ENCODE results near the gene ETFB. TPM values are rescaled to one million over a fixed set of nuclear protein-coding genes. Genes with fewer than 3 reads are reported as not detected.

The ETFB gene
- total RNA-seq, 2 donors from 2014 or later = 54.3 to 77.3 TPM

GRCh38 chr19:51296336-51297093 is 69.7 kb downstream of the ETFB start:
- Histone ChIP-seq H3K9me3 (ENCODE audit: control insufficient read depth, low read length) (no peaks in the 10 kb centered on the region), H3K4me3 (ENCODE audit: low read length) (no peak overlapping the region), H3K36me3 (ENCODE audit: control insufficient read depth, insufficient read depth, low read length) (no peaks in the 10 kb centered on the region), H3K27ac (ENCODE audit: low read depth, low read length) (no peak overlapping the region), H3K4me1 (ENCODE audit: control insufficient read depth, insufficient read depth, low read length) (peaks cover 19% of the 10 kb centered on the region), H3K27me3 (ENCODE audit: control insufficient read depth, insufficient read depth, low read length, poor library complexity, severe bottlenecking) (no peaks in the 10 kb centered on the region), H3K9ac (ENCODE audit: extremely low read depth, low read length, poor library complexity, severe bottlenecking) (no peak overlapping the region)
- WGBS, 2 experiments (ENCODE audit: insufficient coverage in 1 of 2, insufficient read length in 1 of 2) = 71 to 80% methylated on average over 4 to 9 of the region's 9 CpGs
- no peak overlapping the region for H3K4me3 Mint-ChIP-seq
- peak; percentile 62 for TF ChIP-seq CTCF (conservative IDR thresholded peaks at IDR 0.05)
- H3K27me3 Mint-ChIP-seq (ENCODE audit: insufficient read depth) = no peaks in the 10 kb centered on the region
- H3K4me1 Mint-ChIP-seq = peaks cover 45% of the 10 kb centered on the region
- H3K9me3 Mint-ChIP-seq = peaks cover 3% of the 10 kb centered on the region
- peak; percentile 67 for DNase-seq
- H3K36me3 Mint-ChIP-seq (ENCODE audit: low read depth) = no peaks in the 10 kb centered on the region
- no peak overlapping the region for H3K27ac Mint-ChIP-seq

- Mint-ChIP-seq H3K27me3 (ENCODE audit: insufficient read depth) (no peaks in the 10 kb centered on the region), H3K27ac (peak overlapping the region; percentile 54), H3K4me1 (peaks cover 45% of the 10 kb centered on the region), H3K36me3 (ENCODE audit: low read depth) (no peaks in the 10 kb centered on the region), H3K9me3 (peaks cover 4% of the 10 kb centered on the region), H3K4me3 (peak overlapping the region; percentile 17)
- Histone ChIP-seq H3K36me3 (ENCODE audit: control insufficient read depth, insufficient read depth, low read length) (no peaks in the 10 kb centered on the region), H3K9me3 (ENCODE audit: control insufficient read depth, low read length) (no peaks in the 10 kb centered on the region), H3K4me3 (ENCODE audit: low read length) (no peak overlapping the region), H3K9ac (ENCODE audit: extremely low read depth, low read length, poor library complexity, severe bottlenecking) (no peak overlapping the region), H3K27me3 (ENCODE audit: control insufficient read depth, insufficient read depth, low read length, poor library complexity, severe bottlenecking) (no peaks in the 10 kb centered on the region), H3K4me1 (ENCODE audit: control insufficient read depth, insufficient read depth, low read length) (peaks cover 19% of the 10 kb centered on the region), H3K27ac (ENCODE audit: low read depth, low read length) (no peak overlapping the region)
- no peak for TF ChIP-seq CTCF (conservative IDR thresholded peaks at IDR 0.05)
- 53 to 58% methylated on average over 7 to 15 of the region's 15 CpGs for WGBS, 2 experiments (ENCODE audit: insufficient coverage in 1 of 2, insufficient read length in 1 of 2)
- DNase-seq = peak; percentile 88
Measured at GRCh38 chr19:51295382-51296126, 70.6 kb downstream of the ETFB start.

Other genes with a start within 250 kb of the ETFB start
- gene SIGLEC9, start 241.5 kb downstream of the ETFB start, total RNA-seq = not detected
- gene SIGLEC7, start 224.1 kb downstream of the ETFB start, total RNA-seq = not detected
- not detected for gene CD33, start 141.3 kb downstream of the ETFB start, total RNA-seq
- not detected for gene SIGLECL1, start 115.3 kb downstream of the ETFB start, total RNA-seq
- gene IGLON5, start 54.7 kb downstream of the ETFB start, total RNA-seq = 10 to 100 TPM; 42.7 to 49.4 TPM
- 10 to 100 TPM in 1 of 2 donors, 1 to 10 TPM in 1; 6.4 to 11.5 TPM for gene VSIG10L, start 24.2 kb downstream of the ETFB start, total RNA-seq
- 1 to 10 TPM; 1.3 to 2.5 TPM for gene CLDND2, start 2.6 kb upstream of the ETFB start, total RNA-seq
- gene NKG7, start 6.3 kb upstream of the ETFB start, total RNA-seq = not detected
- not detected for gene LIM2, start 21.6 kb upstream of the ETFB start, total RNA-seq
- gene C19orf84, start 24.2 kb upstream of the ETFB start, total RNA-seq = 1 to 10 TPM; 1.4 to 1.8 TPM
- gene SIGLEC10, start 51.3 kb upstream of the ETFB start, total RNA-seq = not detected
- gene SIGLEC8, start 92.1 kb upstream of the ETFB start, total RNA-seq = not detected
- gene CEACAM18, start 112.2 kb upstream of the ETFB start, total RNA-seq = not detected
- not detected for gene SIGLEC12, start 135.4 kb upstream of the ETFB start, total RNA-seq
- under 1 TPM in 1 of 2 donors, not detected in 1; 0.26 TPM for gene SIGLEC6, start 165.3 kb upstream of the ETFB start, total RNA-seq
- 10 to 100 TPM; 10.8 to 11.3 TPM for gene ZNF175, start 204.9 kb upstream of the ETFB start, total RNA-seq